ENCODE results near the gene PEF1.

The PEF1 gene

DNA sequence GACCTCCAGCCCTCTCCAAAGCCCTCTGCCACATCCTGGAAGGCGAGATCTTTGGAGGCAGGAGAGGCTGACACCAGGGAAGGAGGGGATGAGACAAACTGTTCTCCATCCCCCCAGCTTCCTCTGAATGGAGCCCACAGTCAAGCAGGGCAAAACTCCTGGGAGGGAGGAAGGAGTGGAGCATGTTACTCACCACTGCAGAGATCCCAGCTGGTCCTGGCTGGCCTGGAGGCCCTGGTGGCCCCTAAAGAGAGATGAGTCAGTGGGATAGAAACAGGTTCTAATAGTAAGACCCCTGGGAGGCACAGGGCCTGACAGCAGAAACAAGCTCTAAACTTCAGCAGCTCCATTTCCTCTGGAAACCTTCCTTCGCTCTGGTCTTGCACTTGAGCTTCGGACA is 14.0 kb upstream of the PEF1 start (continued):
- TF ChIP-seq PATZ1 (CRISPR knock-in tag; IDR thresholded peaks at IDR 0.05; ENCODE audit: borderline replicate concordance) (no peak), PPARA (CRISPR knock-in tag; IDR thresholded peaks at IDR 0.05; ENCODE audit: borderline replicate concordance) (no peak), ESRRG (CRISPR knock-in tag; IDR thresholded peaks at IDR 0.05) (no peak)

DNA sequence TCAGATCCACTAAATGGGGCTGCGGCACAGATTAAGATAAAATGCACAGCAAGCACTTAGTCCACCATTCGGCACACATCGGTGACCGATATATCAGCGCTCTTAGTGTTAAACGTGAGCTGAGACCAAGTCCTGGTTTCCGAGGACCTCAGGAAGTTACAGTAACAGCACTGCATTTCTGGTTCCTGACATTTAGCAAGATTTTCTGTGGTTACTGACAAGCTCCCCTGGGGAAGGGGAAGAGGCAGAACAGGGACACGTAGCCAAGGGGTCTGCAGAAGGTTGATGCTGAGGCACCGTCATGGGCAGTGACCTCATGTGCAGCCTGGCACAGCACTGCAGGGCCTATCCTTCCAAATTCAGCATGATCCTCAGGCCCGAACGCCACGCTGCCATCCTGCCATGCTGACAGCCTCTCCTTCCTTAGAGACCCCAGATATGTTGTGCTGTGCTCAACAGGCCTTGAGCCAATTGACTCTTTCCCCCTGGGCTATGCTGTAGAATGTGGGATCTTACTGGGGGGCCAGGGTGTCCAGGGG is 13.4 kb upstream of the PEF1 start:
- no peak for ATAC-seq
- TF ChIP-seq TSHZ2 (CRISPR knock-in tag; IDR thresholded peaks at IDR 0.05) = no peak
- TF ChIP-seq, protein P1, sequence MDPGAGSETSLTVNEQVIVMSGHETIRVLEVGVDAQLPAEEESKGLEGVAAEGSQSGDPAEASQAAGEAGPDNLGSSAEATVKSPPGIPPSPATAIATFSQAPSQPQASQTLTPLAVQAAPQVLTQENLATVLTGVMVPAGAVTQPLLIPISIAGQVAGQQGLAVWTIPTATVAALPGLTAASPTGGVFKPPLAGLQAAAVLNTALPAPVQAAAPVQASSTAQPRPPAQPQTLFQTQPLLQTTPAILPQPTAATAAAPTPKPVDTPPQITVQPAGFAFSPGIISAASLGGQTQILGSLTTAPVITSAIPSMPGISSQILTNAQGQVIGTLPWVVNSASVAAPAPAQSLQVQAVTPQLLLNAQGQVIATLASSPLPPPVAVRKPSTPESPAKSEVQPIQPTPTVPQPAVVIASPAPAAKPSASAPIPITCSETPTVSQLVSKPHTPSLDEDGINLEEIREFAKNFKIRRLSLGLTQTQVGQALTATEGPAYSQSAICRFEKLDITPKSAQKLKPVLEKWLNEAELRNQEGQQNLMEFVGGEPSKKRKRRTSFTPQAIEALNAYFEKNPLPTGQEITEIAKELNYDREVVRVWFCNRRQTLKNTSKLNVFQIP (CRISPR knock-in tag; IDR thresholded peaks at IDR 0.05; ENCODE audit: borderline replicate concordance, low read depth) = no peak
- TF ChIP-seq CSRNP3 (CRISPR knock-in tag; IDR thresholded peaks at IDR 0.05) = no peak
- TF ChIP-seq ZNF70 (CRISPR knock-in tag; IDR thresholded peaks at IDR 0.05) = no peak
- TF ChIP-seq ZC3H10 (CRISPR knock-in tag; IDR thresholded peaks at IDR 0.05) = no peak

DNA sequence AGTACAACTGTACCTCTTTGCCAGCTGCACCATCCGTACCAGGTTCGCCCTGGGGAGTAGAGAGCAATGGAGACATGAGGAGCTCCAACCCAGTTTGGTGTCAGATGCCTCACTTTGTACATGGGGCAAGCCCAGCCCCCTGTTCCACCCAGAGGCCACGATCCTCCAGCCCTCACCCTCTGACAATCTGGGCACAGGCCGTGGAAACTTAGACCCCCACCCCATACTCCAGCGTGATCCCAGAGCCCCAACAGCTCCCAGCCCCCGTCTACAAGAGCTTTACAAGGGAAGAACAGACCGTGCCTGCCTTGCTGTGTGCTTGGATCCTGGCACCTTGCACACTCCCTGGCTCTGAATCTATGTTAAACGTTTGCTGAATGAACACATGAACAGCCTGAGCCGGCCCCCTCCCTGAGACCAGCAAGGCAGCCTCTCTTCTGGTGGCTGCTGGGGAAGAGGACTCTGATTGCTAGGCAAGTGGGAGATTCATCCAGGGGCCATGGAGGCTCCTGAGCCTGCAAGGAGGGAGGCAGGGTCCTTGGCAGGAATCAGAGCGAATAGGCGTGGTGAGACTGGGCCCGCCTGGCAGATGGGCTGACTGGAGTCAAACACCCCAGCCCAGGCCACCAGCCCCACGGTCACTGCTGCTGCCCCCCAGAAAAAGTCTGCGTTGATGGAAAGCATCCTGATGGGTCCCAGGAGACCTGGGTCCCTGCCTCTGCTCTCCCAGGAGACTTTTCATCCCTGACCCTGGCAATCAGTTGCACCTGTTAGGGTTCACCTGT is 12.5 kb upstream of the PEF1 start:
- TF ChIP-seq OSR1 (CRISPR knock-in tag; IDR thresholded peaks at IDR 0.05) = no peak
- no peak for TF ChIP-seq GLIS3 (CRISPR knock-in tag; IDR thresholded peaks at IDR 0.05)
- no peak for TF ChIP-seq ZFP3 (CRISPR knock-in tag; IDR thresholded peaks at IDR 0.05)
- no peak for TF ChIP-seq ZC3H10 (CRISPR knock-in tag; IDR thresholded peaks at IDR 0.05)
- no peak for TF ChIP-seq CSRNP3 (CRISPR knock-in tag; IDR thresholded peaks at IDR 0.05)
- no peak for TF ChIP-seq ZNF70 (CRISPR knock-in tag; IDR thresholded peaks at IDR 0.05)
- TF ChIP-seq ISL1 (CRISPR knock-in tag; IDR thresholded peaks at IDR 0.05) = no peak
- TF ChIP-seq ZNF8 (CRISPR knock-in tag; IDR thresholded peaks at IDR 0.05) = no peak
- TF ChIP-seq TOX (CRISPR knock-in tag; IDR thresholded peaks at IDR 0.05; ENCODE audit: borderline replicate concordance) = no peak
- no peak for TF ChIP-seq ZFP30 (CRISPR knock-in tag; IDR thresholded peaks at IDR 0.05)

DNA sequence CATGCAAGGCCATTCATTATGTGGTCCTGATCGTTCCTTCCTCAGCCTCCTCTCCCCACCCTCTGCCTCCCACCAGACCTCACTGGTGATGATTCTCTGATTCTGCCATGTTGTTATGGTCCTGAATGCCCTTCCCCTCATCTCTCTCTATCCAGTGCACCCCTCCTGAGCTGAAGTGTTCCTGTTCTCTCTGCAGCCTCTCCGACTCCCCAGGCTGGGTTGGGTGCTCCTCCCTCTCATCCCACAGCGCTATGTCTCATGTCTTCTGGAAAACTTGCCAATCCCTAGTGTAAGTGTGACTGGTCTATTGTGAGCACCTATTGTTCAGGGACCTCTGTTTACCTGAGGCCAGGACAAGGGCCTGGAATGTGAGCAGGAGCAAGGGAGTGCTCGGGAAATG is 11.1 kb upstream of the PEF1 start:
- no peak for ATAC-seq
- TF ChIP-seq TOX (CRISPR knock-in tag; IDR thresholded peaks at IDR 0.05; ENCODE audit: borderline replicate concordance) (no peak), CSRNP3 (CRISPR knock-in tag; IDR thresholded peaks at IDR 0.05) (no peak), ISL1 (CRISPR knock-in tag; IDR thresholded peaks at IDR 0.05) (no peak), ZNF8 (CRISPR knock-in tag; IDR thresholded peaks at IDR 0.05) (no peak), PPARA (CRISPR knock-in tag; IDR thresholded peaks at IDR 0.05; ENCODE audit: borderline replicate concordance) (no peak), OSR1 (CRISPR knock-in tag; IDR thresholded peaks at IDR 0.05) (no peak), GLIS3 (CRISPR knock-in tag; IDR thresholded peaks at IDR 0.05) (no peak), ZNF565 (CRISPR knock-in tag; conservative IDR thresholded peaks at IDR 0.05; ENCODE audit: low read depth) (no peak), ZFP30 (CRISPR knock-in tag; IDR thresholded peaks at IDR 0.05) (no peak), ZFP3 (CRISPR knock-in tag; IDR thresholded peaks at IDR 0.05) (no peak), ARNTL (CRISPR knock-in tag; IDR thresholded peaks at IDR 0.05; ENCODE audit: borderline replicate concordance, low read depth) (no peak), BACH2 (CRISPR knock-in tag; IDR thresholded peaks at IDR 0.05; ENCODE audit: borderline replicate concordance) (no peak), ESRRG (CRISPR knock-in tag; IDR thresholded peaks at IDR 0.05) (no peak), TCF4 (CRISPR knock-in tag; IDR thresholded peaks at IDR 0.05; ENCODE audit: borderline replicate concordance) (no peak), CSDC2 (CRISPR knock-in tag; IDR thresholded peaks at IDR 0.05) (no peak), TSHZ2 (CRISPR knock-in tag; IDR thresholded peaks at IDR 0.05) (no peak)

More for the DNA sequence above, 12.5 kb upstream of the PEF1 start:
- ATAC-seq = no peak

Data from SK-N-SH treated with all-trans-retinoic acid at 6 μM for 48 hours (cell line).